Esophagus (tissue), 2 donors: Measurements from ENCODE around the gene ZNF366. TPM values are rescaled to one million over a fixed set of nuclear protein-coding genes. Genes with fewer than 3 reads are reported as not detected.

Experiments used
- H3K27ac ChIP-seq, 2 donors: one replicate each; pipeline ENCODE4 v1.5.1; 2013; ENCODE audit warnings: low read depth in 2 of 2, mild to moderate bottlenecking in 2 of 2, inconsistent platforms in 1 of 2, low read length in 1 of 2, moderate library complexity in 1 of 2
- H3K27me3 ChIP-seq, 2 donors: one replicate each; pipeline ENCODE4 v1.6.1; 2013; ENCODE audit warnings: low read length in 2 of 2, control low read depth in 1 of 2, mild to moderate bottlenecking in 1 of 2; ENCODE audit not compliant: insufficient read depth in 2 of 2, control insufficient read depth in 1 of 2
- H3K36me3 ChIP-seq, 2 donors: one replicate each; pipeline ENCODE4 v1.6.1; 2013; ENCODE audit warnings: low read length in 1 of 2; ENCODE audit not compliant: control insufficient read depth in 2 of 2, insufficient read depth in 2 of 2
- H3K4me1 ChIP-seq, 2 donors: one replicate each; pipeline ENCODE4 v1.6.1; 2013; ENCODE audit warnings: low read length in 1 of 2; ENCODE audit not compliant: control insufficient read depth in 2 of 2, insufficient read depth in 2 of 2
- H3K4me3 ChIP-seq, 2 donors: one replicate each; pipeline ENCODE4 v1.5.1; 2013; ENCODE audit warnings: low read length in 2 of 2, mild to moderate bottlenecking in 2 of 2, low read depth in 1 of 2, moderate library complexity in 1 of 2
- H3K9me3 ChIP-seq, 2 donors: one replicate each; pipeline ENCODE4 v1.6.1; 2013; ENCODE audit warnings: mild to moderate bottlenecking in 2 of 2, low read depth in 1 of 2, low read length in 1 of 2, moderate library complexity in 1 of 2; ENCODE audit not compliant: control insufficient read depth in 2 of 2, insufficient read depth in 1 of 2
- WGBS, 2 donors: extraction: QIAGEN DNeasy Blood & Tissue Kit; methylation state at CpG; one replicate each; pipeline ENCODE4 v1.1.7; 2013; 5-methylcytosine and 5-hydroxymethylcytosine counted together
- polyA plus RNA-seq, 2 donors: library from polyadenylated mRNA; stranded (reverse); fragments of 200-250 nt; gene quantifications; one replicate each; pipeline ENCODE4 v1.2.3, GENCODE V29; 2013
- donor health status: healthy with polysubstance abuse.
- donor health status: Bipolar disorder and iron deficiency.

ZNF366 gene
- polyA plus RNA-seq, 2 donors = 0.21 to 0.26 TPM

DNA sequence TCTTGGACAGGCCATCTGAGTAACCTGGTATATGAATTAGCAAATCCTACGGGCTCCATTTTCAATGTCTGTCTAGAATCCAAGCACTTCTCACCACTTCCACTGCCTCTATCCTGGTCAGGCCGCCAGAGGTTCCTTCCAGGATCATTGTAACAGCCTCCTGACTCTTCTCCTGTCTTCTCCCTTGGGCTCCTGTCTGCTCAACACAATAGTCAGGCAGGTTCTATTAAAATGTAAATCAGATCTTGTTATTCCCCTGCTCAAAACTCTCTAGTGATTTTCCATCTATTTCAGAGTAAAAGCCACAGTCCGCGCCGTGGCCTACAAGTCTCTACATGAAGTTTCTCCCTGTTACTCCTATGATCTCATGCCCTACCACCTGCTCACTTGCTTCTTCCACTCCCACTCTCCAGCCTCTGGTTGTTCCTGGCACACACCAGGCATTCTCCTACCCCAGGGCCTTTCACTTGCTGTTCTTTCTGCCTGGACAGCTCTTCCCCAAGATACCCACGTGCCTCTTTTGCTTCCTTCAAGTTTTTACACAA lies 21.7 kb downstream of the ZNF366 start:
- H3K4me3 ChIP-seq = no peak overlapping the region
- 49 to 60% methylated on average over 6 of the region's 6 CpGs for WGBS, 2 donors
- H3K27me3 ChIP-seq = no peaks in the 10 kb centered on the region
- H3K4me1 ChIP-seq = peaks cover 0 to 4% of the 10 kb centered on the region in 2 donors
- H3K36me3 ChIP-seq = no peaks in the 10 kb centered on the region
- peak overlapping the region; percentile 30 to 60 for H3K27ac ChIP-seq
- H3K9me3 ChIP-seq = no peaks in the 10 kb centered on the region

DNA sequence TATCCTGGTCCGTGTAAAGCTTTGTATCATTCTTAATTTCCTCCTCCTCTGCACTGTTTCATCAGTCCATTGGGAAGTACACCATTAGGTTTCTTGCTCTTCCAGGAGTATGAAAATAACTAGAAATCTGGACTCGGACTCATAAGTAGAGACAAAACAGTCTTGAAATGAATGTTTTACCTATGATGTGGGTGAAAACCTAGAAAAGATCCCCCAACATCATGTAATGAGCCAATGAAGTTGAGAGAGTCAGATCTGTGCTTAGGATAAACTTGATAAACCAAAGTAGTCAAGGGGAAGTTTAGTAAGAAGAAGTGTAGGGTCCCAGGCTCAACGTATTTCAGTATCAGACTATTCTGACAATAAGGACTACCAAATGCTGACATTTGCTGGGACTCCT lies 25.2 kb downstream of the ZNF366 start:
- no peak overlapping the region for H3K27ac ChIP-seq
- H3K4me3 ChIP-seq = no peak overlapping the region
- H3K4me1 ChIP-seq = peaks cover 0 to 8% of the 10 kb centered on the region in 2 donors
- H3K27me3 ChIP-seq = no peaks in the 10 kb centered on the region
- 81 to 84% methylated on average over 3 of the region's 3 CpGs for WGBS, 2 donors
- H3K9me3 ChIP-seq = no peaks in the 10 kb centered on the region
- no peaks in the 10 kb centered on the region for H3K36me3 ChIP-seq

DNA sequence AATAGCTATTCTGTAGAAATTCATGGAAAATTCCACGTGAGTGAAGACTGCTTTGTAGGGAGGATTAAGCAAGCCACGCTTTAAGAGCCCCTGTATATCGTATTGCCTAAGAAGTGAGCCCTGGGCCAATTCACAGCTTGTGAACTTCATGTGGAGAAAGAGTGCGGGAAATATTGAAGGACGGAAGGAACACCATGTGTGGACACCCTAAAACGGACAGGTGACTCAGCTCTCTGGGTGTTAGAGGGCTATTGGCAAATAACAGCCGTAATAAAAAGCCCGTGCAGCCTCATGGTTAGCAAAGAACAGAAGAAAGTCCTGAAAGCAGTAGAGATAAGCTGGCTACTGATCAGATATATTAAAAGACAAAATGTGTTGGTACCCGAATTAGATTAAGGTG lies 26.4 kb downstream of the ZNF366 start:
- Histone ChIP-seq H3K36me3 (no peaks in the 10 kb centered on the region), H3K27me3 (peaks cover 0 to 2% of the 10 kb centered on the region in 2 donors), H3K4me3 (no peak overlapping the region), H3K4me1 (peaks cover 0 to 5% of the 10 kb centered on the region in 2 donors), H3K27ac (no peak overlapping the region), H3K9me3 (no peaks in the 10 kb centered on the region)
- 80 to 90% methylated on average over 9 of the region's 9 CpGs for WGBS, 2 donors

DNA sequence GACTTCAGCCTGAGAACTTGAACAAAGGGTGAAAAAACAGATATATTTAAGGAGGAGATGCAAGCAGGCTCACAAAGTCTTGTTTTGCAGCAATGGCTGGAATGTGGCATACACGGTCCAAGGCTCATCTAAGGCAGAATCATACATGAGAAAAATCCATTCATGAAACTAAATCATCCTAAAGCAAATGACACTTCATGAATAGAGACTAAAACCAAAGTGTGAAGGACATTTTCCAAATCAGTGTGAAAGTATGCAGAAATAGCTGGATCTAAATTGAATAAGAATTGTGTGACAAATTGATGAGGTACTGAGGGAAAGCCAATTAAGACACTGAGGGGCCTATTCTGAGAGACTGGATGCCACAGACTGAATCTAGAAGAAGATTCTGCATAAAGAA lies 27.3 kb downstream of the ZNF366 start:
- H3K27me3 ChIP-seq = peaks cover 0 to 2% of the 10 kb centered on the region in 2 donors
- H3K4me3 ChIP-seq = no peak overlapping the region
- no peaks in the 10 kb centered on the region for H3K36me3 ChIP-seq
- H3K9me3 ChIP-seq = no peaks in the 10 kb centered on the region
- H3K4me1 ChIP-seq = peaks cover 0 to 5% of the 10 kb centered on the region in 2 donors
- no peak overlapping the region for H3K27ac ChIP-seq
- WGBS, 2 donors = 67 to 74% methylated on average over 1 of the region's 1 CpG

DNA sequence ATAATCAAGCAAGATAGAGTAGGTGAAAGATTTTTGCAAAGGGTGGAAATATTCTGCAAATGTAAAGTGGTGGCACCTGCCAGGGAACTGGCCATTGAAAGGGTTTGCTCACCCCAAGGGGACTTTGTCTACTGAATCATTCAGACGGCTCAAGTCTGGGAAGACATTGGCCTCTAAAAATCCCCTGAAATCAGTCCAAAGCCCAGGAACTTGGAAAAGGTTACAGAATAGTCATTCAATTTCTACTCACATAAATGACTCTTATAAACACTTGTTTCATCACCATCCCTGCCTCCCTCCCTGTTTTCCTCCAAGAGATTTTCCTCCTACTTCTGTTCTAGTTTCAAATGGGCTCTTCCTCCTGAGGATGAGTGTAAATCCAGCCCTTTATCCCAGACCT lies 28.5 kb downstream of the ZNF366 start:
- H3K27me3 ChIP-seq = peaks cover 0 to 2% of the 10 kb centered on the region in 2 donors
- H3K9me3 ChIP-seq = no peaks in the 10 kb centered on the region
- H3K4me1 ChIP-seq = peaks cover 0 to 5% of the 10 kb centered on the region in 2 donors
- H3K36me3 ChIP-seq = no peaks in the 10 kb centered on the region
- H3K4me3 ChIP-seq = no peak overlapping the region
- no peak overlapping the region for H3K27ac ChIP-seq
- WGBS, 2 donors = 28 to 50% methylated on average over 1 of the region's 1 CpG

DNA sequence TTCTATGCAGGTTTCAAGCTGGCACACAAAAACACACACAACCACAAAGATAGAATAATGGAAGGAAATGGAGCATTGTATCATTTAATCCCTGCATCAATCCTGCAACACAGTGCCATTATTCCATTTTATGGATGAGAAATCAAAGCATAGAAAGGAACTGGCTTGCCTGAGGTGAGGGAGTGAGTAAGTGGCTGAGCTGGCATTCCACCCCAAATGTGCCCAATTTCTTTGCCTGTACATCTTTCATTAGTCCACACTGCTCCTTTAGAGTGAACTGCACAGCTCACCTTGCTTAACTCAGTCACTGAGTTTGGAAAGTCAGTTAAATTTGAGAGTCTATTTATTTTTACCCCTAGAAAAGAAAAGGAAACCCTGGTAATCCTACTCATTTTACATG lies 28.9 kb downstream of the ZNF366 start:
- Histone ChIP-seq H3K4me1 (peaks cover 0 to 5% of the 10 kb centered on the region in 2 donors), H3K27me3 (peaks cover 0 to 2% of the 10 kb centered on the region in 2 donors), H3K27ac (peak overlapping the region in 1 of 2 donors; percentile 21), H3K4me3 (no peak overlapping the region), H3K36me3 (no peaks in the 10 kb centered on the region), H3K9me3 (no peaks in the 10 kb centered on the region)

DNA sequence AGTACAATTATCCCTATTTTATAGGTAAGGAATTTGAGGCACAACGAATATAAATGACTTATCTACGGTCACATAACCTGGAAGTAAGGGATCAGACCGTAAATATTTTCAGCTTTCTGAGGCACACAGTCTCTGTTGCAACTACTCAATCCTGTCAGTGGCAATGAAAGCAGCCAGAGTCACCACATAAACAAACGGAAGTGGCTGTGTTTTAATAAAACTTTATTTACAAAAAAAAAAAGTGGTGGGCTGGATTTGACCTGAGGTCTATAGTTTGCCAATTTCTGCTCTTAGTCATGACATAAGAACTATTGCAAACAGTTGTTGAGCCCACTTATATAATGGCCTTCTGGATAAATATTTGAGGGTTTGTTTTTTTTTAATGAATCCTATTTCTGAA lies 29.6 kb downstream of the ZNF366 start:
- H3K4me1 ChIP-seq = peaks cover 0 to 5% of the 10 kb centered on the region in 2 donors
- H3K36me3 ChIP-seq = no peaks in the 10 kb centered on the region
- no peak overlapping the region for H3K4me3 ChIP-seq
- H3K27ac ChIP-seq = no peak overlapping the region
- H3K9me3 ChIP-seq = no peaks in the 10 kb centered on the region
- H3K27me3 ChIP-seq = peaks cover 0 to 2% of the 10 kb centered on the region in 2 donors
- 85 to 87% methylated on average over 4 of the region's 4 CpGs for WGBS, 2 donors

DNA sequence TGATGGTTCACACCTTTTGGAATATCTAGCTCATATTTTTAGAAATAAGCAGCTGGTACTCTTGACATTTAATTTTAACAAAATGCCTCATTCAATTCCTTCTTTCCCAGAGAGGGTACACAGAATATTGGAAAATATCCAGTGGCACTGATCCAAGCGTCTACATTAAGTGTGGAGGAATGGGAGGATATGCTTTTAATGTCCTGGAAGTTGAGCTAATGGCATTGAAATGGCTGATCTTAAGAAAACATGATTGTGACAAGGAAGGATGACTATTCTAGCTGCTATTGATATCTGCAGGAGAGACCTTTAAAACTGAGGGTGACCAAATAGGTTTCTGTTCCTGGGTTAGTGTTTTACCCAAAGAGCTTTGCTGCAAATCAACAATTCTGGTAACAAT lies 30.0 kb downstream of the ZNF366 start:
- no peak overlapping the region for H3K27ac ChIP-seq
- peaks cover 0 to 2% of the 10 kb centered on the region in 2 donors for H3K27me3 ChIP-seq
- H3K9me3 ChIP-seq = no peaks in the 10 kb centered on the region
- H3K4me1 ChIP-seq = peaks cover 0 to 5% of the 10 kb centered on the region in 2 donors
- 56 to 57% methylated on average over 1 of the region's 1 CpG for WGBS, 2 donors
- H3K4me3 ChIP-seq = no peak overlapping the region
- no peaks in the 10 kb centered on the region for H3K36me3 ChIP-seq

DNA sequence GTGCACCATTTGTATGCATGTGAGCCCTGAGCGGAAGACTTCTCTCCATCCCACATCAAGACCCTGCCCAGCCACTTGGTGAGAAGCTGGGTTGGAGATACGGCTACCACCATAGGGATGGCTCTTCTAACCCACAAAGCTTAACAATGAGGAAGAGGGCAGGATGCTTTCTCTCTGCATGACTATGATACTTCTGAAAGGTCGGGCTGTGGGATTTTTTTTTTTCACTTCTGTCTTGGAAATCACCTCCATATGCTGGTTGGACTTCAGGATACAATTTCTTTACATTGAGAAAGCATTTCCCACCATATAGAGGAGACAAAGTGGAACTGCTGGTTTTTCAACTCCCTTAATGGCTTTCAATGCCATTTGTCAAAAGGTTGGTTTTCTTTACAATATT lies 30.5 kb downstream of the ZNF366 start:
- no peaks in the 10 kb centered on the region for H3K9me3 ChIP-seq
- no peaks in the 10 kb centered on the region for H3K36me3 ChIP-seq
- H3K27me3 ChIP-seq = peaks cover 0 to 2% of the 10 kb centered on the region in 2 donors
- H3K27ac ChIP-seq = no peak overlapping the region
- 87 to 91% methylated on average over 3 of the region's 3 CpGs for WGBS, 2 donors
- no peak overlapping the region for H3K4me3 ChIP-seq
- H3K4me1 ChIP-seq = peaks cover 0 to 5% of the 10 kb centered on the region in 2 donors

DNA sequence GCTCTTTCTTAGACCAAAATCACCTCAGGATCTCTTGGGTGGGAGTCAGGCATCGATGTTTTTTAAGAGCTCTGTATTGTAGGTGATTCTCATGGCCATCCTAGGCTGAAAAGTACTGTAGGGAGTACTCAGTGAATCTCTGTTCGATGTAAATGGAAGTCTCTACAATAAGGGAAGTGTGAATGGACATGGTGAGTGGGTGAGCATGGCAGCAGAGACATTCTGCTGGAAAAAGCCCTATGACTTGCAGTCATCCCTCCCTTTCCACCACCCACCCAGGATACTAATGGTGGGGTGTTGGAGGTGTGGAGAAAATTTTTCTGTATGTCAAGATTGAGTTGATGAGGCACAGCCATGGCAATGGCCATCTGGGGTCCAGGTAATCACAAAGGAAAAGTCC lies 30.9 kb downstream of the ZNF366 start:
- 81 to 87% methylated on average over 2 of the region's 2 CpGs for WGBS, 2 donors
- Histone ChIP-seq H3K27ac (no peak overlapping the region), H3K4me1 (peaks cover 0 to 5% of the 10 kb centered on the region in 2 donors), H3K27me3 (peaks cover 0 to 2% of the 10 kb centered on the region in 2 donors), H3K9me3 (no peaks in the 10 kb centered on the region), H3K4me3 (no peak overlapping the region), H3K36me3 (no peaks in the 10 kb centered on the region)
